GM18861 (cell line): ENCODE measurements around the gene NKX1-2.

Experiments used
- ATAC-seq: cut with Tn5 transposase; IDR thresholded peaks from one replicate; pipeline ENCODE4 v1.9.1; 2021; ENCODE audit not compliant: unreplicated experiment

Gene NKX1-2

GRCh38 chr10:124418726-124419501 lies 30.9 kb downstream of the NKX1-2 start, which contains the start of gene OAT:
Gene OAT (minus strand): TSS chr10:124418923. CDS start chr10:124412171, 6,752 bp downstream.
- peak; percentile 89 for ATAC-seq

GRCh38 chr10:124417895-124418725 lies 31.7 kb downstream of the NKX1-2 start:
- peak; percentile 19 for ATAC-seq

GRCh38 chr10:124416733-124417132 lies 33.1 kb downstream of the NKX1-2 start:
- no peak for ATAC-seq

- no peak for ATAC-seq
Measured at GRCh38 chr10:124415210-124415609, 34.6 kb downstream of the NKX1-2 start.

GRCh38 chr10:124414076-124414475 lies 35.8 kb downstream of the NKX1-2 start:
- no peak for ATAC-seq

GRCh38 chr10:124409696-124410095 lies 40.1 kb downstream of the NKX1-2 start:
- no peak for ATAC-seq

- ATAC-seq, result no peak
Measured at GRCh38 chr10:124408357-124408756, 41.5 kb downstream of the NKX1-2 start.

GRCh38 chr10:124407456-124407855 lies 42.4 kb downstream of the NKX1-2 start:
- no peak for ATAC-seq

- ATAC-seq, result peak; percentile 81
Measured at GRCh38 chr10:124403548-124403947, 46.3 kb downstream of the NKX1-2 start.

GRCh38 chr10:124402273-124402672 lies 47.6 kb downstream of the NKX1-2 start:
- no peak for ATAC-seq

GRCh38 chr10:124401633-124402032 lies 48.2 kb downstream of the NKX1-2 start:
- no peak for ATAC-seq
